ENCODE results near the gene ALDOA. TPM values are rescaled to one million over a fixed set of nuclear protein-coding genes. Genes with fewer than 3 reads are reported as not detected.

Gene ALDOA
- polyA plus RNA-seq, 3 donors, result 1,202 to 1,628 (median 1,429) TPM

- Histone ChIP-seq H3K9me3 (replicated peaks in 1 of 2; ENCODE audit: control insufficient read depth in 1 of 2, insufficient read depth in 1 of 2, low read length in 2 of 2) (no peaks in the 10 kb centered on the region), H3K9ac (ENCODE audit: insufficient read depth, low read length, poor library complexity, severe bottlenecking) (no peak overlapping the region), H3K4me1 (ENCODE audit: control insufficient read depth in 1 of 2, insufficient read depth in 2 of 2, low read length in 2 of 2) (no peaks in the 10 kb centered on the region), H3K4me3 (replicated peaks in 1 of 3; ENCODE audit: low read depth in 2 of 3, low read length in 3 of 3) (no peak overlapping the region), H3K36me3 (replicated peaks in 1 of 2; ENCODE audit: control insufficient read depth in 1 of 2, insufficient read depth in 2 of 2, low read length in 2 of 2) (peaks cover 41 to 79% of the 10 kb centered on the region in 2 donors), H4K20me1 (ENCODE audit: insufficient read depth, low read length) (no peaks in the 10 kb centered on the region), H3K4me2 (replicated peaks; ENCODE audit: extremely low read depth, low read length, poor library complexity, severe bottlenecking) (no peak overlapping the region), H3K79me2 (ENCODE audit: insufficient read depth, low read length) (no peaks in the 10 kb centered on the region), H3K27me3 (ENCODE audit: control insufficient read depth in 2 of 2, insufficient read depth in 2 of 2, low read length in 2 of 2) (no peaks in the 10 kb centered on the region), H2AFZ (ENCODE audit: insufficient read depth, low read depth, low read length, poor library complexity, severe bottlenecking) (no peak overlapping the region), H3K27ac (ENCODE audit: low read depth in 1 of 2, low read length in 2 of 2) (no peak overlapping the region)
- TF ChIP-seq CTCF (IDR thresholded peaks at IDR 0.05), result no peak
- peaks cover 0 to 3% (median 0%) of the 10 kb centered on the region in 3 donors for H3K27me3 Mint-ChIP-seq (ENCODE audit: low read depth in 3 of 3)
- peaks cover 57 to 92% of the 10 kb centered on the region in 2 donors for H3K36me3 Mint-ChIP-seq
- no peak for DNase-seq
- H3K9me3 Mint-ChIP-seq, result peaks cover 0 to 5% (median 0%) of the 10 kb centered on the region in 7 donors
- H3K4me3 Mint-ChIP-seq, result no peak overlapping the region
- intact Hi-C loops (cut with micrococcal nuclease), result no loop called here
- H3K4me1 Mint-ChIP-seq, result peaks cover 7% of the 10 kb centered on the region
- WGBS (ENCODE audit: insufficient coverage), result 94% methylated on average over 4 of the region's 7 CpGs
- no peak overlapping the region for H3K27ac Mint-ChIP-seq
Measured at GRCh38 chr16:30115238-30115637, 49.7 kb downstream of the ALDOA start.

- Mint-ChIP-seq H3K27ac (no peak overlapping the region), H3K4me3 (no peak overlapping the region), H3K36me3 (peaks cover 51 to 90% of the 10 kb centered on the region in 2 donors), H3K9me3 (peaks cover 0 to 5% (median 0%) of the 10 kb centered on the region in 7 donors), H3K4me1 (peaks cover 14% of the 10 kb centered on the region), H3K27me3 (ENCODE audit: low read depth in 3 of 3) (peaks cover 0 to 5% (median 0%) of the 10 kb centered on the region in 3 donors)
- H3K4me2 ChIP-seq (replicated peaks; ENCODE audit: extremely low read depth, low read length, poor library complexity, severe bottlenecking), result no peak overlapping the region
- H3K36me3 ChIP-seq (replicated peaks in 1 of 2; ENCODE audit: control insufficient read depth in 1 of 2, insufficient read depth in 2 of 2, low read length in 2 of 2), result peaks cover 38 to 65% of the 10 kb centered on the region in 2 donors
- TF ChIP-seq CTCF (IDR thresholded peaks at IDR 0.05), result no peak
- no peak overlapping the region for H3K27ac ChIP-seq (ENCODE audit: low read depth in 1 of 2, low read length in 2 of 2)
- peaks cover 1% of the 10 kb centered on the region for H3K79me2 ChIP-seq (ENCODE audit: insufficient read depth, low read length)
- DNase-seq, result no peak
- no peak overlapping the region for H3K4me3 ChIP-seq (replicated peaks in 1 of 3; ENCODE audit: low read depth in 2 of 3, low read length in 3 of 3)
- no peaks in the 10 kb centered on the region for H3K27me3 ChIP-seq (ENCODE audit: control insufficient read depth in 2 of 2, insufficient read depth in 2 of 2, low read length in 2 of 2)
- H3K9ac ChIP-seq (ENCODE audit: insufficient read depth, low read length, poor library complexity, severe bottlenecking), result no peak overlapping the region
- intact Hi-C loops (cut with micrococcal nuclease), result no loop called here
- 98% methylated on average over 7 of the region's 16 CpGs for WGBS (ENCODE audit: insufficient coverage)
- no peak overlapping the region for H2AFZ ChIP-seq (ENCODE audit: insufficient read depth, low read depth, low read length, poor library complexity, severe bottlenecking)
- H3K4me1 ChIP-seq (ENCODE audit: control insufficient read depth in 1 of 2, insufficient read depth in 2 of 2, low read length in 2 of 2), result peaks cover 3 to 4% of the 10 kb centered on the region in 2 donors
- H4K20me1 ChIP-seq (ENCODE audit: insufficient read depth, low read length), result no peaks in the 10 kb centered on the region
- no peaks in the 10 kb centered on the region for H3K9me3 ChIP-seq (replicated peaks in 1 of 2; ENCODE audit: control insufficient read depth in 1 of 2, insufficient read depth in 1 of 2, low read length in 2 of 2)
Measured at GRCh38 chr16:30116291-30117207, 51.0 kb downstream of the ALDOA start.

Data from CD14-positive monocyte (primary cell).